HG02642 (cell line): ENCODE data around the gene PPP6R3.
"Not testable (repeated sequence)": the region's sequence is repeated elsewhere in the genome, so short reads cannot be mapped to it uniquely, and the experiment has no call there.

Experiments used
- ATAC-seq: cut with Tn5 transposase; IDR thresholded peaks from one replicate; pipeline ENCODE4 v1.9.1; 2021; ENCODE audit warnings: mild to moderate bottlenecking; ENCODE audit not compliant: unreplicated experiment, poor library complexity

PPP6R3 gene

GRCh38 chr11:68521969-68522652, 61.6 kb downstream of the PPP6R3 start:
- no peak for ATAC-seq

DNA sequence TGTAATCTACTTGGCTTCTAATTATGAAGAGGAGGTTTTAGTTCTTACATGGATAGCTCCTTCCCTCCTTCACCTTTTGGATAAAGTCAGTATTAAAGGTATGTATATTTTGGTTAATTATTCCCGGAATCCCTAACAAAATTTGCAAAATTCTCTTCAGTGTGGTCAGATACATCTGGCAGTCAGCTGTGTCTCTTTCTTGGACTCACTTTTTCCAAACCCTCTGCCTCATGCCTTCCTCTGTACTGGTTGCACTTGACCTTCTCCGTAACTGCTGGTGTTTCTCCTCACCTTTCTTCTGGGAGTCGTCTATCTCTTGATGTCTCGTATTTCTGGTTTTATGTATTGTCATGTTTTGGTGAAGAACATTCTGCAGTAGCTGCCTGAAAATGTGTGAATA, 62.5 kb downstream of the PPP6R3 start:
- no peak for ATAC-seq

- ATAC-seq = no peak
Measured at GRCh38 chr11:68523743-68524142, 63.2 kb downstream of the PPP6R3 start.

DNA sequence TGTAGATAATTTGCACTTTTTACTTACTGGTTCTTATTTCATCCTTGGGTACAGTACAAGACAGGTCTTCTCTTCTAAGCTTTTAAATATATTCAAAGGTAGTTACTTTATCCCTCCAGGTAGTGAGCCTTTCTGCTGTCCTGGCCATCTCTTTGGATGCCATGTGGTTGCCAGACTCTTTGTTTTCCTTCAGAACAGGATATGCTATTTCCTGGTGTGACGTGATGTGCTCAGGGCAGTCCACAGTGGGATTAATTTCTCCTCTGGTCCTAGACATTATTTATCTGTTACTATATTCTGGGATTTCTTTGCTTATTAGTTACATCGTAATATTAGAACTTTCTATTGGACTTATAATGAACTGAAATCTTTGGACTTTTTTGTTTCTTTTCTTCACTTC, 63.7 kb downstream of the PPP6R3 start:
- ATAC-seq = no peak

DNA sequence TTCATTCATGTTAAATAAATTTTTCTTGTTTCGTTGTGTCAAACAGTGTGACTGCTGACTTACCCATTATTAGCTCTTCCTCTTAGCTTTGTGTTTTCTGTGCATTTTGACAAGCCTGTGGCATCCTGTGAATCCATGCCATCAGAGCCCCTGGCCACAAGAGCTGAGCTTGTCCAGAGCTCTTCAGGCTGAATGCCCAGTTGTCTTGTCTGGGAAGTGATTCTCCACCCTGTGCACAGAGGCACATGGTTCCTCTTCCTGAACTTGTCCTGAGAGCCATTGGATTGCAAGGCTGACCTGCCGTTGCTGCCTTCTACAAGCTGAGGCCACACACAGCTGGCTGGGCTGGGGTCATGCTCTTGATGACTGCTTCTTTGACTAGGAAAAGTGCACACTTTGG, 64.1 kb downstream of the PPP6R3 start:
- ATAC-seq = no peak

GRCh38 chr11:68525336-68525735, 64.8 kb downstream of the PPP6R3 start:
- no peak for ATAC-seq

- ATAC-seq = no peak
Measured at GRCh38 chr11:68525930-68526329, 65.4 kb downstream of the PPP6R3 start.

GRCh38 chr11:68527585-68527984, 67.0 kb downstream of the PPP6R3 start:
- no peak for ATAC-seq

GRCh38 chr11:68528630-68529029, 68.1 kb downstream of the PPP6R3 start:
- no peak for ATAC-seq

GRCh38 chr11:68531129-68531693, 70.7 kb downstream of the PPP6R3 start:
- no peak for ATAC-seq

GRCh38 chr11:68532727-68533369, 72.3 kb downstream of the PPP6R3 start:
- ATAC-seq = no peak

DNA sequence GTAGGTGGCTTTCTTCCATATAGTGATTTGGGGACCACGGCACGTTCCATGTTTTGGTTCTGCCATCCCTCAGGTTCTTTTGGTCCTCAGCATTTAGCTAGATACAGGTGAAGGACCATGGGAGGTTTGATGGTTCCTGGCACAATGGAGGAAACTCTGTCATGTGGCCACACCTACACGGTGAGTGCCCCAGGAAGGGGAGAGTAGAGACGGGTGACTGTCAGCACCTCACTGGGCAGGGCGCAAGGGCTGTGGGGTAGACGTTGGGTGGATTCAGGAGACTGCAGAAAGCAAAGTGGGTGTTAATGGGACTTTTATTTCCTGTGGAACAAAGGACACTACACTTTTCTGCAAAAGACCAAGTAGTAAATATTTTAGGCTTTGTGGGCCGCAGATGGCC, 73.4 kb downstream of the PPP6R3 start:
- no peak for ATAC-seq

DNA sequence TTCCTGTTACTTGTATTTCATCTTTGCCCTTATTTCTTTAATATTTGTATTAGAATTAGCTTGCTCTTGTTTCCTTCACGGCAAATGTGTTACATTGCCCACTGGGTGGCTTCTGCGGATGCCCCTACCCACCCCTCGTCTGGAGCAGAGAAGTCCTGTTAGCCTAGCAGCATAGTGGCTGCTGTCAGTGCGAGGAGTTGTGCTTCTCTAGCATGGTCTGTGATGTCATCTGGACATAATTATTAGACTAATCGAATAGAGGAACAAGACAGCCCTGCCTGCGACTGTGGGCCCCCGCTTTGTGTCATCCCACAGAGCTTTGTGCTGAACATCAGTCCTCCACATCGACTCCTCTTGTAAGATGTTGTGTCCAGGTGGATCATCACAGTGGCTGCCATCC, 74.5 kb downstream of the PPP6R3 start:
- ATAC-seq = no peak

- no peak for ATAC-seq
Measured at GRCh38 chr11:68536706-68537105, 76.2 kb downstream of the PPP6R3 start.

GRCh38 chr11:68538025-68538424, 77.5 kb downstream of the PPP6R3 start:
- ATAC-seq = no peak

GRCh38 chr11:68539395-68539794, 78.8 kb downstream of the PPP6R3 start:
- no peak for ATAC-seq

GRCh38 chr11:68540504-68540903, 80.0 kb downstream of the PPP6R3 start:
- ATAC-seq = not testable (repeated sequence)

DNA sequence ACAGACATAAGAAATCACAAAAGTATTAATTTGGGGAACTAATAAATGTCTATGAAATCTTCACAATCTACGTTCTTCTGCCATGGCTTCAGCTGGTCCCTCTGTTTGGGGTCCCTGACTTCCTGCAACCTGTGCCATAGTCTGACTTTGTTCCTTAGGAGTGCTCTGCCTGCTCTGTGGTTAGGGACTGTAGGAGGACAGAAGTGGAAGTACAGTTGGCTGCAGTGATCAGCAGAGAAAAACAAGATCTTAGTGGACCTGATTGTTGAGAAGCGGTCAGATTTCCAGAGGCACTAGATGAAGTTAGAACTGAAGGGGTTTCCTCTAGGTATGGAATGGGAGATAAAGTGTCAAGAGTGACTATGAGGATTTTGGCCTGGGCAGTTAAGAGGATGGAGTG, 80.6 kb downstream of the PPP6R3 start:
- ATAC-seq = no peak

DNA sequence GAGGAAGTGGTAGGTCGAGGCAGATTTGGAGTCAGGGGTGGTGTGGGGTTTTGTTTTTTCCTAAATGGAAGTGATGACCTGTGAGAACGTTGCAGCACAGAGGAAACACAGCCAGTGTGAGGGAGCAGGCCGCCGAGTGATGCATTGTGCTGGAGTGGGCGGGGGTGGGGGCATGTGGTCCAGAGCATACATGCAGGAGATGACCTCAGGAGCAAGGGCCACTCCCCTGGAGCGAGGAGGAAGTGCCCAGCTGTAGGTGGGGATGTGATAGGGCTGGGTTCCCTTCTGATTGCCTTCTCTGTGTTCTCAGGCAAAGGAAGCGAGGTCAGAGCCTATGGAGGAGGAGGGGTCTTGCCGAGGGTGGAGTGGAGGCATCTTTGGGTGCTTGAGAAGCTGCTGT, 81.4 kb downstream of the PPP6R3 start:
- ATAC-seq = no peak

DNA sequence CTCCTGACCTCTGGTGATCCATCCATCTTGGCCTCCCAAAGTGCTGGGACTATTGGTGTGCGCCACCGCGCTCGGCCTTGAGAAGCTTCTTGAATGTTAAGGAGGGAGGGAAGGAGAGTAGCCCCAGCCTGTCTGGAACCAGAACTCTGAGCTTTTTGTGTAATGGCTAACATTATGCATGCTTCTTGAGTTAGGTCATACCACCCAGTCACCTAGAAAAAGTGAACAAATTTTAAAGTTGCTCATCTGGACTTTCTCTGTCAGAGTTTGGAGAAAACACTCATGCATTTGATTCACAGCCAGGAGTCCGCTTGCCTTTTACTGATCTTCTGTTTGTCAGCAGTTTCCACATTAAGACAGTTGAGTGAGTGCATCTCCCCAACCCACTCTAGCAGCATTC, 82.1 kb downstream of the PPP6R3 start:
- ATAC-seq = no peak

GRCh38 chr11:68543594-68543993, 83.0 kb downstream of the PPP6R3 start:
- ATAC-seq = no peak

GRCh38 chr11:68545347-68545746, 84.8 kb downstream of the PPP6R3 start:
- no peak for ATAC-seq
